GM19193 (cell line): ENCODE results near the gene QDPR.

ENCODE experiments used
- POLR2A ChIP-seq: IDR thresholded peaks from 4 replicates; pipeline ENCODE4 v1.6.1; 2011; ENCODE audit not compliant: insufficient read depth, insufficient read length; ENCODE audit errors: extremely low read depth

QDPR gene

DNA sequence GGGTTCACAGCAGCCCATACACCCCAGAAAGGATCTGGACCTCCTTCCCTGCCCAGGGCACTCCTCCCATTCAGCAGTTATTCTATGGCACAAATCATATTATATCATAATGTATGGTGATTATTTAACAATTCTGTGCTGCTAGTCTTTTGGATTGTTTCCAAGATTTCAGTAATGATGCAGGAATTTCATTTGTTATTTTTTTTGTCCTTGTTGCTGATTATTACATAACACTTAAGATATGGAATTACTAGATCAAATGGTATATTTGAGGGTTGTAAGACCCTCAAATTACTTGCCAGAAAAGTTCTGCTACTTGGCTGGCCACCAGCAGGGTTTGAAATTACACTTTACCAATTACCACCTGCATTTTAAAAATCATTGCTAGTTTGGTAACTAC is 36.4 kb downstream of the QDPR start:
- TF ChIP-seq POLR2A: no peak

- no peak for TF ChIP-seq POLR2A
Observed at GRCh38 chr4:17469931-17470674, 41.8 kb downstream of the QDPR start.

GRCh38 chr4:17468619-17469221 is 43.2 kb downstream of the QDPR start:
- no peak for TF ChIP-seq POLR2A

DNA sequence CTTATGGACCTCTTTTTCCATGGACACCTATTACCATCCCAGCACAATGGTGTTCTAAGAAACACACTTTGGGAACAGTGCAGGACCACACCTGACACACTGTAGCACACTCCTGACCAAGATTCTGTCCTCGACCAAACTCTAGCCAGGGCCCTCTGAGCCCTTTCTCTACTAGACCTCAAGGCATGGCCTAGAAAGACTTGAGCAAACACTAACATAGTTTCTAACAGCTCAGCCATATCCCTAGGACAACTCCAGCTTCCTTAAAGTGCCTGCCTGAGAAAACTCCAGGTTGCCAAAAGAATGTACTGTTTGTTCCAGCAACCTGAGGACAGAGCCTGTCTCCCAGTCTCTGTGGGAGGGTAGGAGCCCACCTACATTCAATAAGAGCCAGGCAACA is 48.3 kb downstream of the QDPR start:
- TF ChIP-seq POLR2A: no peak

DNA sequence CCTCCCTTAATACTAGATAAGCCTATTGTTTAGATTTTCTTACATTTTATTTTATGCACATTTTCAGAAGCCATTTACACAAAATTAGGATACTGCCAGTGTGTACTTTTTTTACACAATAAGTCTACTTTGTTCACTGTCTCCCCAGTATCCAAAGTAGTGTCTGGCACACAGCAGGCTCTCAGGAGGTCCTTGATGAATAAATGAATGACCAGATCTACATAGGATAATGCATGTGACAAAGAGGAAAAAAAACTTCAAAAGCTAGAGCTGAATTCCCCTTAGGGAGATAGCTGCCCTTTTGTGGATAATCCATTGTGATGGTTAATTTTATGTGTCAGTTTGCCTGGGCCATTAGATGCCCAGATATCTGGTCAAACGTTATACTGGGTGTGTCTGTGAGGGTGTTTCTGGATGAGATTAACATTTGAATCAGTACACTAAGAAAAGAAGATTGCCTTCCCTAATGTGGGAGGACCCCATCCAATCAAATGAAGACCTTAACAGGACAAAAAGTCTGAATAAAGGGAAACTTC is 61.6 kb downstream of the QDPR start:
- no peak for TF ChIP-seq POLR2A

DNA sequence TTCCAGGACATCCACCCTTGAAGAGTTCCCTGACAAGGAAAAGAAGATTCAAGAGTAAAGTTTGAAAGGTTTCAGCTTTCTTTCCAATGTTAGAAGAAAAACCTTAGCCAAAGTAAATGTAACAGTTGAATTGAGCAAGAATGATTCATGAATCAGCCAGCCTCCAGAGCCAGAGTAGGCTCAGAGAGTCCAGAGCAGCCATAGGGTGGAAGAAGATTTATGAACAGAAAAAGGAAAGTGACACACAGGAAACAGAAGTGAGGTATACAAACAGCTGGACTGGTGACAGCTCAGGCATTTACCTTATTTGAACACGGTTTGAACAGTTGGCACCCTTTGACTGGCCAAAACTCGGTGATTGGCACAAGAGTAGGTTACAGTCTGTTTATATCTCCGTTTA is 63.2 kb downstream of the QDPR start:
- TF ChIP-seq POLR2A: no peak

DNA sequence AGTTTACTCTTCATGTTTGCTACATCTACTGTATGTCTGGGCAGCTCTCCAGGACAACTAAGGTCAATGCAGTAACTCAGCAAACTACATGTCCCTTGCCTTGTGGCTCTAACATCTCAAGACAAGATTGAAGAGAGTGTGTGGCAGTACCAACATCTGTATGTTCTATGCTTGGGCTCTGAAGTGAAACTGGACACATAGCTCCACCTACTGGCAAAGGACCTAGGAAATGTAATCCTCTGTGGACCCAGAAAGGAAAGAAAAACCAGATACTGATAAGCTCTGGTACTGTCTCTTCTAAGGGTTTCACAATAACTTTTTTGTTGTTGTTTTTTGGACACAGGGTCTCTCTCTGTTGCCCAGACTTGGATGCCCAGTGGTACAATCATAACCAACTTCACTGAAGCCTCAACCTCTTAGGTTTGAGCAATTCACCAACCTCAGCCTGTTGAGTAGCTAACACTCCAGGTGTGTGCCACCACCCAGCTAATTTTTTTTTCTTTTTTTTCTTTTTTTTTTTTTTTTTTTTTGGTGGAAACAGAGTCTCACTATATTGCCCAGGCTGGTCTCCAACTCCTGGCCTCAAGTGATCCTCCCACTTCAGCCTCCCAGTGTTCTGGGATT is 64.1 kb downstream of the QDPR start:
- no peak for TF ChIP-seq POLR2A

DNA sequence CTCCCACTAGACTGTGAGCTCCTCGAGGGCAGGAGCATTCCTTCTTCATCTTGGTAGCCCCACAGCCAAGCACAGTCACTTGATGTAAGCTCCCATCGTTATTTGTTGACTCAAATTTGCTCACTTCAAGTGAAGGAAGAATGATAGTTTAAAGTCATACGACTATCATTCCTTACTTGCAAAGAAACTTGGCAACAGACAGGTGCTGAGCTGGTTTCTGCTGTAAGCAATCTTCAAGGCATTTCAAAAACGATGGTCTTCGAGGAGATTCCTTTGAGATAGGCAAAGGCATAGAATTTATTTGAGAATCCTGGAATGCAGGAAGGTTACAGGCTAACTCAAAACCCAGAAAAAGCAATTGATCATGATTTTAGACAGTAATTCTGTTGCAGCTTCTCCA is 64.8 kb downstream of the QDPR start:
- no peak for TF ChIP-seq POLR2A

DNA sequence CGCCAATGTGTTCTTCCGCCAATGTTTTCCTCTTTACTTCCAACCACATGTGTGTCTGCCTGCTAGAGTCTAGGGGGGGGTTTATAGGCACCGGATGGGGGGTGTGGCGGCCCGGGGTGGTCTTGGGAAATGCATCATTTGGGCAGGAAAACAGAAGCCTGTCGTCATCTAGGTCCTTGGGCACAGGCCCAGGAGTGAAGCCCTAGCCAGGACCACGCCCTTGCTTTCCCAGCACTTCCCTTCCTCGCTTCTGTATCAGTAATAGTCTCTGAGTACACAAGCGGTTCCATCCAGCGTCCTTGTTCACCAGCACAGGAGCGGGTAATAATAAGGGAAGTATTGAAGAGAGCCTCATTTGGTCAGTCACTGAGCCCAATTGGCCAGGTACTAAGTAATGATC is 74.5 kb downstream of the QDPR start:
- no peak for TF ChIP-seq POLR2A

DNA sequence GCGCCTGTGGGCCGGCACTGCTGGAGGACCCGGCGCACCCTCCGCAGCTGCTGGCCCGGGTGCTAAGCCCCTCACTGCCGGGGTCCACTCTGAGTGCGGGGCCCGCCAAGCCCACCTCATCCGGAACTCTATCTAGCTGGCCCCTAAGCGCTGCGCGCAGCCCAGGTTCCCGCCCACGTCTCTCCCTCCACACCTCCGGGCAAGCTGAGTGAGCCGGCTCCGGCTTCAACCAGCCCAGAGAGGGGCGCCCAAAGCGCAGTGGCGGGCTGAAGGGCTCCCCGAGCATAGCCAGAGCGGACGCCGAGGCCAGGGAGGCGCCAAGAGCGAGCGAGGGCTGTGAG is 75.2 kb downstream of the QDPR start:
- TF ChIP-seq POLR2A: no peak
